Kidney (tissue), 14 donors: ENCODE data around the gene ZNF30. TPM values are rescaled to one million over a fixed set of nuclear protein-coding genes. Genes with fewer than 3 reads are reported as not detected.
A peak's percentile ranks its signal among the peaks of the same experiment; 100 is the strongest.
"Not testable (repeated sequence)": the region's sequence is repeated elsewhere in the genome, so short reads cannot be mapped to it uniquely, and the experiment has no call there.

Experiments
- DNase-seq, 5 donors: peaks; one replicate each; pipeline ENCODE4 v3.0.0-alpha.2; 2013 to 2020
- FAIRE-seq: peaks from 2 replicates; lab custom pipeline; 2012; peaks lifted over from hg19 to GRCh38; lab: Jason Lieb, UNC
- H3K27ac ChIP-seq, 2 donors: one replicate each; pipeline ENCODE4 v1.7.0; 2013; ENCODE audit warnings: low read depth in 2 of 2, low read length in 2 of 2, inconsistent platforms in 1 of 2
- H3K27me3 ChIP-seq: one replicate; pipeline ENCODE4 v1.7.1; 2013; ENCODE audit warnings: low read length, inconsistent platforms; ENCODE audit not compliant: control insufficient read depth, insufficient read depth
- H3K36me3 ChIP-seq, 3 donors: one replicate each; pipeline versions ENCODE4 v1.7.0 to v1.7.1; 2013; ENCODE audit warnings: low read length in 3 of 3, control low read depth in 1 of 3, inconsistent platforms in 1 of 3; ENCODE audit not compliant: insufficient read depth in 3 of 3, control insufficient read depth in 2 of 3
- H3K4me1 ChIP-seq, 3 donors: one replicate each; pipeline versions ENCODE4 v1.7.0 to v1.7.1; 2013; ENCODE audit warnings: low read length in 3 of 3, inconsistent platforms in 1 of 3, low read depth in 1 of 3; ENCODE audit not compliant: control insufficient read depth in 2 of 3, insufficient read depth in 2 of 3
- H3K4me3 ChIP-seq, 3 donors: one replicate each; pipeline versions ENCODE4 v1.7.0 to v1.8.1; 2013; ENCODE audit warnings: low read length in 3 of 3, control low read depth in 1 of 3, inconsistent platforms in 1 of 3
- H3K9ac ChIP-seq, 3 donors: one replicate each; pipeline versions ENCODE4 v1.7.0 to v1.7.1; 2013; ENCODE audit warnings: low read length in 3 of 3, control low read depth in 1 of 3, inconsistent platforms in 1 of 3
- H3K9me3 ChIP-seq, 3 donors: one replicate each; pipeline versions ENCODE4 v1.7.0 to v1.7.1; 2013; ENCODE audit warnings: low read length in 3 of 3, control low read depth in 1 of 3, inconsistent platforms in 1 of 3; ENCODE audit not compliant: control insufficient read depth in 2 of 3, insufficient read depth in 1 of 3
- CTCF ChIP-seq: IDR thresholded peaks from 3 replicates; pipeline ENCODE4 v1.5.1; 2012; ENCODE audit warnings: mild to moderate bottlenecking, moderate library complexity, borderline replicate concordance; ENCODE audit not compliant: insufficient read depth; ENCODE audit errors: extremely low read depth
- intact Hi-C: fragments of 100-400 bp; cut with DNase I; formaldehyde crosslinking; loops from one replicate; pipeline ENCODE4 v1.11.1; 2022
- polyA plus RNA-seq: library from polyadenylated mRNA; stranded (reverse); fragments of 350-450 nt; fragmentation: Illumina TruSeq; extraction: RNeasy Lipid Tissue Mini Kit (QIAGEN cat#74804); gene quantifications from one replicate; pipeline ENCODE4 v1.2.3, GENCODE V29; 2014; ENCODE audit warnings: low read depth, low replicate concordance; ENCODE audit not compliant: insufficient read depth
- total RNA-seq: library from RNA; stranded (reverse); fragmentation: NEBNext Ultra II Directional; extraction: Animal tissue kit (Norgen Biotek cat#: 25700); gene quantifications from one replicate; pipeline ENCODE4 v1.2.1, GENCODE V29; 2021
- donor health status: control.
- donor health status: control.
- donor health status: control.
- donor health status: control.
- donor health status: control.
- donor health status: DM: yes; HTN: yes; CAD: no.
- donor health status: Normal renal cell carcinoma (clear cell type).

ZNF30 gene
- total and polyA plus RNA-seq, 2 donors from 2014 or later, result 3.1 to 3.5 TPM

GRCh38 chr19:34990578-34991192 is 64.0 kb downstream of the ZNF30 start:
- no peaks in the 10 kb centered on the region for H3K36me3 ChIP-seq
- H3K4me1 ChIP-seq, result peaks cover 0 to 9% (median 6%) of the 10 kb centered on the region in 3 donors
- no peak for TF ChIP-seq CTCF
- no peak overlapping the region for H3K9ac ChIP-seq
- H3K27ac ChIP-seq, result no peak overlapping the region
- DNase-seq (peak in 1 of 5 donors; percentile 43), FAIRE-seq (no peak)
- no peaks in the 10 kb centered on the region for H3K9me3 ChIP-seq
- intact Hi-C loops, result no loop called here
- no peak overlapping the region for H3K4me3 ChIP-seq
- no peaks in the 10 kb centered on the region for H3K27me3 ChIP-seq

DNA sequence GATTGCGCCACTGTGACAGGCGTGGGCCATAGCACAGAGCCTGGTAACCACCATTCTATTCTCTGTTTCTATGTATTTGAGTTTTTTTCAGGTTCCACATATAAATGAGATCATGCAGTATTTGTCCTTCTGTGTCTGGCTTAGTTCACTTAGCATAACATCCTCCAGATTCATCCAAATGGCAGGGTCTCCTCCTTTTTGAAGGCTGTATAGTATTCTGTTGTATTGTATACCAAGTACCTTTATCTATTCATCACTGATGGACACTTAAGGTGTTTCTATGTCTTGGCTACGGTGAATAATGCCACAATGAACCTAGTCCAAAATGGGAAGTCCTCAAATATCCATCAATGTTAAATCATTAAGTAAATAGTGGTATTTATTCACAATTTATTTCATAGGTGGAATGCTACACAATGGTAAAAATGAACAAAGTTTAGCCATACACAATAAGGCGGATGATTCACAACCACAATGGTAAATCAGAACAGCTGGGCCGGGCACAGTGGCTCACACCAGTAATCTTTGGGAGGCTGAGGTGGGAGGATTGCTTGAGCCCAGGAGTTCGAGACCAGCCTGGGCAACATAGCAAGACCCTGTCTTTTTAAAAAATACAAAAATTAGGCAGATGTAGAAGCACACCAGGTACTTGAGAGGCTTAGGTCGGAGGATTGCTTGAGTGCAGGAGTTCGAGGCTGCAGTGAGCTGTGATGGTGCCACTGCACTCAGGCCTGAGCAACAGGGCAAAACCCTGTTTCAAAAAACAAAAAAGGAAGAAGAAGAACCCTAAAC is 65.0 kb downstream of the ZNF30 start:
- FAIRE-seq, result no peak
- H3K27me3 ChIP-seq, result no peaks in the 10 kb centered on the region
- H3K9ac ChIP-seq, result no peak overlapping the region
- TF ChIP-seq CTCF, result no peak
- no peaks in the 10 kb centered on the region for H3K36me3 ChIP-seq
- H3K4me1 ChIP-seq, result peaks cover 0 to 9% (median 9%) of the 10 kb centered on the region in 3 donors
- intact Hi-C loops, result no loop called here
- peak in 1 of 5 donors; percentile 4 for DNase-seq
- H3K9me3 ChIP-seq, result no peaks in the 10 kb centered on the region
- H3K27ac ChIP-seq, result no peak overlapping the region
- H3K4me3 ChIP-seq, result no peak overlapping the region

- H3K36me3 ChIP-seq, H3K9ac ChIP-seq, H3K4me3 ChIP-seq, H3K9me3 ChIP-seq, H3K27me3 ChIP-seq, intact Hi-C loops, H3K27ac ChIP-seq, FAIRE-seq: not testable (repeated sequence)
- H3K4me1 ChIP-seq, result peaks cover 2 to 12% (median 9%) of the 10 kb centered on the region in 3 donors
- peak in 1 of 5 donors; percentile 2 for DNase-seq
Observed at GRCh38 chr19:34992582-34992981, 65.9 kb downstream of the ZNF30 start.

- H3K4me1 ChIP-seq, result peaks cover 2 to 19% (median 14%) of the 10 kb centered on the region in 3 donors
- H3K27ac ChIP-seq, result peak overlapping the region; percentile 57 to 78
- DNase-seq (no peak), FAIRE-seq (no peak)
- no peaks in the 10 kb centered on the region for H3K36me3 ChIP-seq
- no peaks in the 10 kb centered on the region for H3K27me3 ChIP-seq
- H3K4me3 ChIP-seq, result no peak overlapping the region
- no peaks in the 10 kb centered on the region for H3K9me3 ChIP-seq
- no peak for TF ChIP-seq CTCF
- intact Hi-C loops, result no loop called here
- peak overlapping the region in 1 of 3 donors; percentile 26 for H3K9ac ChIP-seq
Observed at GRCh38 chr19:34994286-34994642, 67.6 kb downstream of the ZNF30 start.

Other genes starting within 250 kb of the ZNF30 start
- gene SCGB2B2, start 249.7 kb upstream of the ZNF30 start, total RNA-seq, result 1.1 TPM
- 0.73 TPM for gene SCGB2B2, start 249.7 kb upstream of the ZNF30 start, polyA plus RNA-seq
- 36.4 TPM for gene ZNF302, start 249.2 kb upstream of the ZNF30 start, total RNA-seq
- gene ZNF302, start 249.2 kb upstream of the ZNF30 start, polyA plus RNA-seq, result 25.5 TPM
- gene ZNF181, start 192.7 kb upstream of the ZNF30 start, total RNA-seq, result 13.4 TPM
- 14.0 TPM for gene ZNF181, start 192.7 kb upstream of the ZNF30 start, polyA plus RNA-seq
- gene ZNF599, start 153.7 kb upstream of the ZNF30 start, total RNA-seq, result 8.9 TPM
- gene ZNF599, start 153.7 kb upstream of the ZNF30 start, polyA plus RNA-seq, result 14.2 TPM
- 9.1 TPM for gene ZNF792, start 37.3 kb downstream of the ZNF30 start, total RNA-seq
- 2.0 TPM for gene ZNF792, start 37.3 kb downstream of the ZNF30 start, polyA plus RNA-seq
- gene GRAMD1A, start 73.4 kb downstream of the ZNF30 start, total RNA-seq, result 87.3 TPM
- gene GRAMD1A, start 73.4 kb downstream of the ZNF30 start, polyA plus RNA-seq, result 29.8 TPM
- gene SCN1B, start 103.6 kb downstream of the ZNF30 start, total RNA-seq, result 24.1 TPM
- 9.6 TPM for gene SCN1B, start 103.6 kb downstream of the ZNF30 start, polyA plus RNA-seq
- 134 TPM for gene HPN, start 114.8 kb downstream of the ZNF30 start, total RNA-seq
- 331 TPM for gene HPN, start 114.8 kb downstream of the ZNF30 start, polyA plus RNA-seq
- gene FXYD3, start 188.9 kb downstream of the ZNF30 start, total RNA-seq, result 33.7 TPM
- gene FXYD3, start 188.9 kb downstream of the ZNF30 start, polyA plus RNA-seq, result 26.4 TPM
- 7.5 TPM for gene LGI4, start 208.2 kb downstream of the ZNF30 start, total RNA-seq
- 5.1 TPM for gene LGI4, start 208.2 kb downstream of the ZNF30 start, polyA plus RNA-seq
- 31.8 TPM for gene FXYD1, start 211.9 kb downstream of the ZNF30 start, total RNA-seq
- gene FXYD1, start 211.9 kb downstream of the ZNF30 start, polyA plus RNA-seq, result 39.0 TPM
- gene FXYD7, start 216.4 kb downstream of the ZNF30 start, total RNA-seq, result 0.94 TPM
- gene FXYD7, start 216.4 kb downstream of the ZNF30 start, polyA plus RNA-seq, result not detected
- 84.5 TPM for gene FXYD5, start 227.8 kb downstream of the ZNF30 start, total RNA-seq
- 41.9 TPM for gene FXYD5, start 227.8 kb downstream of the ZNF30 start, polyA plus RNA-seq